EL (cell line): ENCODE data around the gene FCER1G.

Source experiments
- DNase-seq: peaks from one replicate; pipeline ENCODE4 v3.0.0-alpha.2; 2016

FCER1G gene

GRCh38 chr1:161215076-161215475, at the start of gene FCER1G:
TSS of gene FCER1G (plus strand) at chr1:161215295. CDS start at chr1:161215322, 27 bp downstream.
- DNase-seq, result no peak

GRCh38 chr1:161165742-161166668, 49.1 kb upstream of the FCER1G start, which contains the start of gene PPOX:
TSS of gene PPOX (plus strand) at chr1:161166426. CDS start at chr1:161166848, 422 bp downstream.
- peak; percentile 98 for DNase-seq

- DNase-seq, result no peak
Measured at GRCh38 chr1:161166669-161167548, 48.2 kb upstream of the FCER1G start.

DNA sequence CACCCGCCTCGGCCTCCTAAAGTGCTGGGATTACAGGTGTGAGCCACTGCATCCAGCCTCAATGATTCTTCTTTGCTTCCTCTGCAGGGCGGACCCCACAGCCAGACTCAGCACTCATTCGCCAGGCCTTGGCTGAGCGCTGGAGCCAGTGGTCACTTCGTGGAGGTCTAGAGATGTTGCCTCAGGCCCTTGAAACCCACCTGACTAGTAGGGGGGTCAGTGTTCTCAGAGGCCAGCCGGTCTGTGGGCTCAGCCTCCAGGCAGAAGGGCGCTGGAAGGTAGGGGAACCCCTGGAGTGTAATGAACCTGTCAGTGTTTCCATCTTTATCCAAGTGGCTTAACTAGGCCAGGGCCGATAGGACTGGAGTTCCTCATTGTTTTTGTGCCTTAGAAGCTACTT, 46.2 kb upstream of the FCER1G start:
- DNase-seq, result no peak

DNA sequence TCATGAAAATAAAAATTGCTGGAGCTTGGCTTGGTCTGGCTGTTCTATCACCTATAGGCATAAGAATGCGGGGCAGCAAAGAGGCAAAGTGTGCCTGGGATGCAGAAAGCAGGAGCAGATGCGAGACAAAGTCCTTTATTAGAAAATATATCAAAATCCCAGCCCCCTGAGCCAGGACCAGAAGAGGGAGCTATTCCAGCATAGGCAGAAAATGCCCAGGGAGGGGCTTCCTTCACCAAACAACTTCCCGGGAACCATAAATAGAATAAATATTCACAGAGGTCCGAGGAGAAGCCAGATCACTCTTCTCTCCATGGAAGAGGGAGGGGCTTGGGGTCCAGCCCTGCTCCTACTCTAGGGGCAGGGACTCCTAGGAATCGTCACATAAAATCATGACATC, 43.9 kb upstream of the FCER1G start:
- DNase-seq, result no peak

DNA sequence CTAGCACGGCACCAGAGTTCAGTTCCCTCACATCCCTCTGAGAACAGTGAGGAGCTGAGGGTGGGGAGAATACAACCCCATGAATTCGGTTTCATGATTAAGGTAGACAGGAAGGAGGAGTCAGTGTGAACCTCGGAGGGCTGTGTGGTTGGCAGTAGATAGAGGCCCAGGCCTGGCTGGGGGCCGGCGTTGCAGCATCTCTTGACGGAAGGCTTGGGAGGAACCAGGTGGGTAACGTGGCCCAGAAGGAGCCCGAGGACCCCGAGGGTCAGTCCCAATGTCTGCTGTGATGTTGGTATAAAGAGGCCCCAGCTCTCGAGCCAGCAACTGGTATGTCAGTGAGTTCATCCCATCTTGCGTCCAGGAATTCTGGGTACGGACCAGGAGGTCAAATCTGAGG, 43.4 kb upstream of the FCER1G start:
- DNase-seq, result no peak

GRCh38 chr1:161172349-161172748, 42.7 kb upstream of the FCER1G start:
- no peak for DNase-seq

DNA sequence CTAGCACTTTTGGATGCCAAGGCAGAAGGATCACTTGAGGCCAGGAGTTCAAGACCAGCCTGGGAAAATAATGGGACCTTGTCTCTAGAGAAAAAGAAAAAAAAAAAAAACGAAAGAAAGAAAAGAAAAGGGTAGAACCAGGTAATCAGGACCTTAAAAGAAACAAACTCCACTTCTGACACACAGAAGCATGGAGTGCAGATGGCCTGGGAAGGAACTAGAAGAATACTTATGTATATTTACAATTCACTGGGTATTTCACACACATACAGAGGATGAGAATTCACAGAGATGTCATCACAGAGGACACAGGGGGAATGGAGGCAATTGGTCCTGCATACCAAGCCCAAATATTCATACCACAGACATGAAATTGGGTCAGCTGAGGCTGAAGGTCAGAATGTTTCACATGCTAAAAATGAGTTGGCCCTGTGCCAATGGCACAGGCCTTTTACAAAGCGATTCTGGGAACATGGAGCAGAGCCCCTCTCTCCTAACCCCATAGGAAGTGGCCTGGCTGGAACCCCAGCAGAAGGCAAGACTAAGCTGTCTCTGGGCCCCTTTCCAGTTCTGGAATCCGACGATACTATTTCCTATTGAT, 42.2 kb upstream of the FCER1G start:
- DNase-seq, result peak; percentile 95

DNA sequence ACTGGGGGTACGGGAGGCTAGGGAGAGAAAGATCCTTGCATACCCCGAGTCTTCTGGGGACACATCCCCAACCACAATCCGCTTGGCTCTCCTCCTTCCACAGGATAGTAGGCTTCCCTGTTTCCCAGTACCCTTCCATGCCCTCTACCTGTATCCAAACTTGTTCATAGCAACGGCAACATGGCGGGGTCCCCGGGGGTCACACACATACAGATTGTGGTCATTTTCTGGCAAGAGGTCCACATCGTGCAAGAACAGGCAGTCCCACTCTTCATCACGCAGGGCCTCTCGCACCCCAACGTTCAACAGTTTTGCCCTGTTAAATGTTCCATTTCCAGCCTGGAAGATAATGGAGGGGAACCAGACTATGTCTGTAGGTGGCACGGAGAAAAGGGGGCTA, 41.4 kb upstream of the FCER1G start:
- DNase-seq, result no peak

- no peak for DNase-seq
Measured at GRCh38 chr1:161174911-161175310, 40.2 kb upstream of the FCER1G start.

GRCh38 chr1:161175771-161176453, 39.2 kb upstream of the FCER1G start:
- DNase-seq, result no peak

GRCh38 chr1:161176468-161177111, 38.5 kb upstream of the FCER1G start:
- no peak for DNase-seq

GRCh38 chr1:161177112-161177935, 37.8 kb upstream of the FCER1G start, which contains the start of gene B4GALT3:
TSS of gene B4GALT3 (minus strand) at chr1:161177507. CDS start at chr1:161176060, 1,447 bp downstream.
- DNase-seq, result peak; percentile 77

DNA sequence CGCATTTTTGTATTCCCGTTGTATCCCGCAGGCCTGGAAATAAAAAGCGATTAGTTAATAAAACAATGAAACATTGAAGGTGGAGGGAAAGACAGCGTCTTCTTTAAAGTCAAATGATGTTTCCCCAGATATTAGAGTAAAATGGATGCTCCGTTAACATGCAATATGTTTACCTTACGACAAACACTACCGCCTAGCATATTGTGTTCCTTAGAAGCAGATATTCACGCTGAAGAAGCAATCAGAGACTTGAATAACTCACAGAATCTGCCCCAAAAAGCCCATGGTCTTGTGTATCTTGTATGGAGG, 37.2 kb upstream of the FCER1G start:
- no peak for DNase-seq

GRCh38 chr1:161179698-161180097, 35.4 kb upstream of the FCER1G start:
- no peak for DNase-seq

DNA sequence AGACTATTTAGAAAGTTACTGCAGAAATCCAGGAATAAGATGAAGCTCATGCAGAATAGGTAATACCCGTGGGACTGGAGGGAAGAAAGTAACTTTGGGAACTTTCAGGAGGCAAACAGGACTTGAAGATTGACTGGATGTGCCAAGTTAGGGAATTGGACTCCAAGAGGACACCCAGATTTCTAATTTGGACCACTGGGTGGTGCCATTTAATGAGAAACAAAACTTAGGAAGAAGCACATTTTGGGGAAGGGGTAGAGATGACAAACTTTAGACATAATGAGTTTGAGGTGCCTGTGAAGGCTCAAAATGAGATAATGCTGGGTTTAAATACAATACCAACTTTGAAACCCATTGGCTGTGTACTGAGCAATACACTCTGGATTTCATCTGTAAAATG, 34.5 kb upstream of the FCER1G start:
- DNase-seq, result no peak

GRCh38 chr1:161182214-161182613, 32.9 kb upstream of the FCER1G start:
- peak; percentile 63 for DNase-seq

DNA sequence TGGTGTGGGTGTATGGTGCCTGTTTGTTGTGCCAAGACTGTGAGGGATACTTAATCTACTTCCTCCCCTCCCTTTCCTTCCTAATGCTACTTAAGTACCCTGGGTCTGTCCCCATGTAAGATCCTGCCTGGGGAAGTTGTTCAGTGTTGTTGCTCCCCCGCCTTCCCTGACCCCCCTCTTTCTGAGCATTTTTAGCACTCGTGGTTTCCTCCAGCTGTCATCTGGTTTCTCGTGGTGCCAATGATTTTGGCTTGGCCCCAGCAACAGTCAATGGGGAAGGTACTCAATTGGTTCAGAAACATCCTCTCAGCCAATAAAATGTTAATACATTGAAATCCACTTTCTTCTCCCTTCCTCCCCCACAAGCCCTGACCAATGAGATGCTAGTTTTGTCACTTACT, 29.8 kb upstream of the FCER1G start:
- peak; percentile 46 for DNase-seq

- no peak for DNase-seq
Measured at GRCh38 chr1:161185732-161186311, 29.3 kb upstream of the FCER1G start.

DNA sequence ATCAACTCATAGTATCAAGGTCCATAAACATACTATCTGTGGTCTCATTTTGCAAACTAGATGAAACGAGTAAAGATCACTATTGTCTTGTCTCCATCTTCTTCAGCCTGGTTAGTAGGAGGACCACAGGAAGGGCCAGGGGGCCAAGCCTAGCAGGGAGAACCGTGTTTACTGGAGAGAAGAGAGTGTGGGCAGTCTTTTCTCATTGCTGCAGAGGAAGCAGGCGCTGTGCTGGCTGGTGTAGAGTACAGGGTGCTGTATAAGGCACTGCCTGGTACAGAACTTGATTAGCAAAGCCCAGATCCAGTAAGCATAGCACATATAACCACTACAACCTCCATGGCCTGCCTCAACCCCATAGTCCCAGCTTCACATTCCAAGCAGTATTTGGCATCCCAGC, 27.8 kb upstream of the FCER1G start:
- no peak for DNase-seq

- no peak for DNase-seq
Measured at GRCh38 chr1:161188381-161188780, 26.7 kb upstream of the FCER1G start.
